SU-DHL-6 (cell line): ENCODE measurements around the gene FIGLA.
"Not testable (repeated sequence)": the region's sequence is repeated elsewhere in the genome, so short reads cannot be mapped to it uniquely, and the experiment has no call there.

Experiments
- H2AFZ ChIP-seq: fragments of 200-600 bp; sonication (generic); 2 replicates; pipeline ENCODE4 v1.6.1; 2014; ENCODE audit warnings: low read depth, mild to moderate bottlenecking, moderate library complexity, mixed read lengths, antibody characterized with exemption, low read length; ENCODE audit not compliant: severe bottlenecking
- H3F3A ChIP-seq: fragments of 200-600 bp; shearing (Covaris generic); 2 replicates; pipeline ENCODE4 v1.6.0; 2016; ENCODE audit warnings: antibody characterized with exemption, mild to moderate bottlenecking; ENCODE audit not compliant: insufficient read depth
- H3K27ac ChIP-seq: fragments of 200-600 bp; sonication (generic); 2 replicates; pipeline ENCODE4 v1.5.1; 2016; ENCODE audit warnings: low read depth, mild to moderate bottlenecking, low read length, moderate library complexity, mixed read lengths
- H3K27me3 ChIP-seq: fragments of 200-600 bp; sonication (generic), shearing (Covaris generic); 2 replicates; pipeline ENCODE4 v1.6.0; 2014; ENCODE audit warnings: mild to moderate bottlenecking, low read length
- H3K36me3 ChIP-seq: fragments of 200-600 bp; sonication (generic); 2 replicates; pipeline ENCODE4 v1.6.1; 2014; ENCODE audit warnings: mild to moderate bottlenecking, low read length, mixed read lengths
- H3K4me2 ChIP-seq: fragments of 300-600, 200-600 bp; shearing (Covaris generic), sonication (generic); 2 replicates; pipeline ENCODE4 v1.6.0; 2014; ENCODE audit warnings: low read length, low read depth, mild to moderate bottlenecking; ENCODE audit not compliant: poor library complexity, severe bottlenecking
- H3K4me3 ChIP-seq: fragments of 200-600 bp; sonication (generic); 2 replicates; pipeline ENCODE4 v1.5.1; 2014; ENCODE audit warnings: antibody characterized with exemption, low read length, mild to moderate bottlenecking, mixed read lengths; ENCODE audit not compliant: insufficient read depth, poor library complexity, severe bottlenecking
- H3K79me2 ChIP-seq: fragments of 200-600 bp; sonication (generic); 2 replicates; pipeline ENCODE4 v1.6.1; 2014; ENCODE audit warnings: mild to moderate bottlenecking, low read length, moderate library complexity; ENCODE audit not compliant: insufficient read depth
- H3K9ac ChIP-seq: fragments of 200-600 bp; sonication (generic); 2 replicates; pipeline ENCODE4 v1.7.0; 2014; ENCODE audit warnings: mild to moderate bottlenecking, low read length
- H3K9me2 ChIP-seq: fragments of 200-600 bp; sonication (generic); replicated peaks from 2 replicates; pipeline ENCODE4 v1.6.1; 2014; ENCODE audit warnings: low read length; ENCODE audit not compliant: insufficient read depth
- H3K9me3 ChIP-seq: fragments of 200-600 bp; sonication (generic); 2 replicates; pipeline ENCODE4 v1.6.1; 2014; ENCODE audit warnings: low read length, mixed read lengths; ENCODE audit not compliant: insufficient read depth
- H4K20me1 ChIP-seq: fragments of 200-600 bp; sonication (generic); 2 replicates; pipeline ENCODE4 v1.6.1; 2014; ENCODE audit warnings: low read depth, mild to moderate bottlenecking, antibody characterized with exemption, low read length, moderate library complexity, mixed read lengths
- CTCF ChIP-seq: fragments of 200-600 bp; sonication (generic); IDR thresholded peaks from one replicate; pipeline ENCODE4 v1.5.1; 2017; ENCODE audit warnings: antibody characterized with exemption, mild to moderate bottlenecking, low read length, moderate library complexity; ENCODE audit not compliant: insufficient read depth, poor library complexity, severe bottlenecking
- EZH2phosphoT487 ChIP-seq: fragments of 200-600 bp; sonication (generic), shearing (Covaris generic); conservative IDR thresholded peaks from 2 replicates; pipeline ENCODE4 v1.6.1; 2018; ENCODE audit warnings: mild to moderate bottlenecking, antibody characterized with exemption, low read length, moderate library complexity, mixed read lengths

The FIGLA gene

GRCh38 chr2:70743068-70743467, 47.4 kb downstream of the FIGLA start:
- Histone ChIP-seq H3K36me3 (no peaks in the 10 kb centered on the region), H3K4me2 (no peak overlapping the region), H3F3A (no peaks in the 10 kb centered on the region), H3K27me3 (no peaks in the 10 kb centered on the region), H4K20me1 (no peaks in the 10 kb centered on the region), H3K9me2 (no peaks in the 10 kb centered on the region), H3K27ac (no peak overlapping the region), H3K4me3 (no peak overlapping the region), H3K9ac (no peak overlapping the region), H3K9me3 (no peaks in the 10 kb centered on the region), H3K79me2 (no peaks in the 10 kb centered on the region), H2AFZ (no peak overlapping the region)
- TF ChIP-seq EZH2phosphoT487 (no peak), CTCF (no peak)

DNA sequence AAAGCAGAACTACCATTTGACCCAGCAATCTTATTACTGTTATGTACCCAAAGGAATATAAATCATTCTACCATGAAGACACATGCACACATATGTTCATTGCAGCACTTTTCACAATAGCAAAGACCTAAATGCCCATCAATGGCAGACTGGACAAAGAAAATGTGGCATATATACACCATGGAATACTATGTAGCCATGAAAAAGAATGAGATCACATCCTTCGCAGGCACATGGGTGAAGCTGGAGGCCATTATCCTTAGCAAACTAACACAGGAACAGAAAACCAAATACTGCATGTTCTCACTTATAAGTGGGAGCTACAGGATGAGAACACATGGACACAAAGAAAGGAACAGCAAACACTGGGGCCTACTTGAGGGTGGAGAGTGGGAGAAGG, 51.0 kb downstream of the FIGLA start:
- not testable (repeated sequence) for H3K27me3 ChIP-seq, H3K9ac ChIP-seq, H4K20me1 ChIP-seq, H3K27ac ChIP-seq, H3K9me3 ChIP-seq, H3K9me2 ChIP-seq, H3K79me2 ChIP-seq, H3K36me3 ChIP-seq, H3F3A ChIP-seq, H3K4me2 ChIP-seq, H2AFZ ChIP-seq, H3K4me3 ChIP-seq

DNA sequence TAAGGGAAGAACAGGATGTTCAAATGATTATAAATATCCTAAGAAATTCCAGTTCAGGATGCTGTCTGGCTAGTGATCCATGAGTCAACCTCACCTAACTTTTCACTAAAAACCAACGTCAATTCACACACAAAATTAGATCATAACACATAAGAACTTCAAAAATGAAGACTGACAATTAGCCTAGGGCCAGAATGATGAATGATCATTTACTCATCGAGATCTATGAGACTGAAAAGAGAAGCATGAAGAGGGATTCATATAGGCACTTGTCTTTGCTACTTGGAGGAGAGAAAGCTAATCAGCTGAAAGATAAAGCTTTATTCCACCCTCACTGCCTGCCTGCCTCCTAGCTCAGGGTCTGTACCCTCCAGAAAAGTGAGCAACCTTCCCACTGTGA, 52.3 kb downstream of the FIGLA start:
- TF ChIP-seq EZH2phosphoT487, result no peak
- no peak for TF ChIP-seq CTCF
- H2AFZ ChIP-seq, result no peak overlapping the region
- H3K36me3 ChIP-seq, result no peaks in the 10 kb centered on the region
- H3K9me2 ChIP-seq, result no peaks in the 10 kb centered on the region
- H3K4me2 ChIP-seq, result no peak overlapping the region
- no peaks in the 10 kb centered on the region for H3K79me2 ChIP-seq
- H4K20me1 ChIP-seq, result no peaks in the 10 kb centered on the region
- H3F3A ChIP-seq, result no peaks in the 10 kb centered on the region
- H3K27ac ChIP-seq, result no peak overlapping the region
- H3K27me3 ChIP-seq, result no peaks in the 10 kb centered on the region
- H3K4me3 ChIP-seq, result no peak overlapping the region
- H3K9me3 ChIP-seq, result no peaks in the 10 kb centered on the region
- no peak overlapping the region for H3K9ac ChIP-seq

- Histone ChIP-seq H3K36me3 (no peaks in the 10 kb centered on the region), H3K4me2 (no peak overlapping the region), H3K9me2 (no peaks in the 10 kb centered on the region), H3K79me2 (no peaks in the 10 kb centered on the region), H3K4me3 (no peak overlapping the region), H3K9me3 (no peaks in the 10 kb centered on the region), H3K27ac (no peak overlapping the region), H3K27me3 (no peaks in the 10 kb centered on the region), H3F3A (no peaks in the 10 kb centered on the region), H3K9ac (no peak overlapping the region), H2AFZ (no peak overlapping the region), H4K20me1 (no peaks in the 10 kb centered on the region)
- TF ChIP-seq CTCF, result no peak
- no peak for TF ChIP-seq EZH2phosphoT487
Measured at GRCh38 chr2:70735071-70735470, 55.4 kb downstream of the FIGLA start.
